ENCODE results near the gene FAM184A. TPM values are rescaled to one million over a fixed set of nuclear protein-coding genes. Genes with fewer than 3 reads are reported as not detected.

FAM184A gene, protein sequence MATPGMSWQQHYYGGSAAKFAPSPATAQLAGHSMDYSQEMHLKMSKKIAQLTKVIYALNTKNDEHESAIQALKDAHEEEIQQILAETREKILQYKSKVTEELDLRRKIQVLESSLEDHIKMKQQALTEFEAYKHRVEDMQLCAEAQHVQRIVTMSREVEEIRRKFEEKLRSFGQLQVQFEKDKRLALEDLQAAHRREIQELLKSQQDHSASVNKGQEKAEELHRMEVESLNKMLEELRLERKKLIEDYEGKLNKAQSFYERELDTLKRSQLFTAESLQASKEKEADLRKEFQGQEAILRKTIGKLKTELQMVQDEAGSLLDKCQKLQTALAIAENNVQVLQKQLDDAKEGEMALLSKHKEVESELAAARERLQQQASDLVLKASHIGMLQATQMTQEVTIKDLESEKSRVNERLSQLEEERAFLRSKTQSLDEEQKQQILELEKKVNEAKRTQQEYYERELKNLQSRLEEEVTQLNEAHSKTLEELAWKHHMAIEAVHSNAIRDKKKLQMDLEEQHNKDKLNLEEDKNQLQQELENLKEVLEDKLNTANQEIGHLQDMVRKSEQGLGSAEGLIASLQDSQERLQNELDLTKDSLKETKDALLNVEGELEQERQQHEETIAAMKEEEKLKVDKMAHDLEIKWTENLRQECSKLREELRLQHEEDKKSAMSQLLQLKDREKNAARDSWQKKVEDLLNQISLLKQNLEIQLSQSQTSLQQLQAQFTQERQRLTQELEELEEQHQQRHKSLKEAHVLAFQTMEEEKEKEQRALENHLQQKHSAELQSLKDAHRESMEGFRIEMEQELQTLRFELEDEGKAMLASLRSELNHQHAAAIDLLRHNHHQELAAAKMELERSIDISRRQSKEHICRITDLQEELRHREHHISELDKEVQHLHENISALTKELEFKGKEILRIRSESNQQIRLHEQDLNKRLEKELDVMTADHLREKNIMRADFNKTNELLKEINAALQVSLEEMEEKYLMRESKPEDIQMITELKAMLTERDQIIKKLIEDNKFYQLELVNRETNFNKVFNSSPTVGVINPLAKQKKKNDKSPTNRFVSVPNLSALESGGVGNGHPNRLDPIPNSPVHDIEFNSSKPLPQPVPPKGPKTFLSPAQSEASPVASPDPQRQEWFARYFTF
- total RNA-seq (2021) (0.97 and 2.1 TPM in 2 replicates), Bru-seq, nascent RNA (percentile 32 among the genes with signal in this experiment), BruChase-seq, experiment 1, labeled RNA remaining after a 2-hour chase (percentile 27 among the genes with signal in this experiment), BruChase-seq, experiment 2, labeled RNA remaining after a 6-hour chase (percentile 20 among the genes with signal in this experiment)
- long read RNA-seq, full-length matches to known transcripts = 1 of 2 reads
- long read RNA-seq, partial matches to known transcripts = 0 of 2 reads
- long read RNA-seq, other reads (novel, unspliced or antisense) = 1 of 2 reads

DNA sequence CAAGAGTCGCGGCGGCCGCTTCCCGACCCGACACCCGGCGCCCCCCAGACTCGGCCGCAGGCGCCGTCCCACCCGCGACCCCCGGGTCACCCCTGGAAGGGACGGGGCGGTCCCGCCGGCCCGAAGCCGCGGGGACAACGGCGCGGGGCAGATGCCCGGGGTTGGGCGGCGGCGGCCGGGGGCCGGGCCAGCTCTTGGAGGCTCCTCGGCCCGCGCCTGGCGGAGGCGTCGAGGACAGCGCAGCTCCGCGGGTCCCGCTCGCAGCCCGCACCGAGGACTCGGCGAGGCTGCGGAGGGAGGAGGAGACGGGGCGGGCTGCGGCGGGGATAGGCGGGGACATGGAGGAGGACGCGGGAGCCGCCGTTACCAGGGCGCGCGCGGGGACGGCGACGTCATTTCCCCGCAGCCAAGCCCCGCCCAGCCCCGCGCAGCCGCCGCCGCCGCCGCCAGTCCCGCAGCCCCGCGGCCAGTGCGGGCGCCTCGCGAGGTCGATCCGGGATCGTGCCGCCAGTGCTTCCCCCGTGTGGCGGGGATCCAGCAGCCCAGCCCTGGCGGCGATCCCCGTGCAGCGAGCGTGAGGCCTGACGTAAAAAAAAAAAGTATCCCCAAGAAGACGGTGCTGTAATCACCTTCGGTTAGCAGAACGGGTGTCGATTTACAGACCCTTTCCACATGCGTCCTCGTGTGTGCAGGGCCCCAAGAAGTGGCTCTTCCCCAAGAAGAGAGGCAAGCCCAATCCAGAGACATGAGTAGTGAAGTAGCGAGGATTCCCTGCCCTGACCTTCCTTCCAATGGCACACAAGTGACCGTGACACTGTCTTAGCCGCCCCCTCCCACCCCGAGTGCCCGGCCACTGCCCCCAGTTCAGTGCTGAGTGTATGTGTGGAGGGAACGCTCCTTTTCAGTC, at the start of gene FAM184A:
FAM184A (minus strand) TSS at position 289 of the 907 bp plus-strand sequence. CDS start 365 bp downstream, outside the sequence.
- Histone ChIP-seq H3K4me1 (ENCODE audit: insufficient read depth, low read length, poor library complexity, severe bottlenecking) (peaks cover 11% of the 10 kb centered on the region), H3K27me3 (replicated peaks; ENCODE audit: insufficient read depth, low read depth, low read length, poor library complexity) (peaks cover 45% of the 10 kb centered on the region), H3K36me3 (ENCODE audit: insufficient read depth, low read length, poor library complexity, severe bottlenecking) (no peaks in the 10 kb centered on the region), H3K4me3 (ENCODE audit: low read depth, low read length, poor library complexity, severe bottlenecking) (peak within 1 kb of the TSS; percentile 50), H3K27ac (ENCODE audit: low read depth, low read length, poor library complexity, severe bottlenecking) (no peak within 1 kb of the TSS), H3K9me3 (ENCODE audit: low read depth, low read length, poor library complexity, severe bottlenecking) (no peaks in the 10 kb centered on the region)
- BruUV-seq (replicated peaks) = no TSS peak
- peak; percentile 70 for DNase-seq (ENCODE audit: low spot score)
- intact Hi-C loops (cut with micrococcal nuclease; ENCODE audit: unreplicated experiment) = no loop called here
- TF ChIP-seq, protein P1, sequence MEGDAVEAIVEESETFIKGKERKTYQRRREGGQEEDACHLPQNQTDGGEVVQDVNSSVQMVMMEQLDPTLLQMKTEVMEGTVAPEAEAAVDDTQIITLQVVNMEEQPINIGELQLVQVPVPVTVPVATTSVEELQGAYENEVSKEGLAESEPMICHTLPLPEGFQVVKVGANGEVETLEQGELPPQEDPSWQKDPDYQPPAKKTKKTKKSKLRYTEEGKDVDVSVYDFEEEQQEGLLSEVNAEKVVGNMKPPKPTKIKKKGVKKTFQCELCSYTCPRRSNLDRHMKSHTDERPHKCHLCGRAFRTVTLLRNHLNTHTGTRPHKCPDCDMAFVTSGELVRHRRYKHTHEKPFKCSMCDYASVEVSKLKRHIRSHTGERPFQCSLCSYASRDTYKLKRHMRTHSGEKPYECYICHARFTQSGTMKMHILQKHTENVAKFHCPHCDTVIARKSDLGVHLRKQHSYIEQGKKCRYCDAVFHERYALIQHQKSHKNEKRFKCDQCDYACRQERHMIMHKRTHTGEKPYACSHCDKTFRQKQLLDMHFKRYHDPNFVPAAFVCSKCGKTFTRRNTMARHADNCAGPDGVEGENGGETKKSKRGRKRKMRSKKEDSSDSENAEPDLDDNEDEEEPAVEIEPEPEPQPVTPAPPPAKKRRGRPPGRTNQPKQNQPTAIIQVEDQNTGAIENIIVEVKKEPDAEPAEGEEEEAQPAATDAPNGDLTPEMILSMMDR (conservative IDR thresholded peaks at IDR 0.05; ENCODE audit: low read depth, low read length) = peak; percentile 43; the same call in 1 of the 2 replicates
- no peak for TF ChIP-seq EZH2 (IDR thresholded peaks at IDR 0.05; ENCODE audit: borderline replicate concordance, low read depth, low read length, poor library complexity, severe bottlenecking)
- ChIA-PET POLR2A (ENCODE audit: low non-redundant PET) (interaction anchor here (0.8 kb wide), 1 partner anchor 201 kb away, joined by 5 read pairs; no protein-coding TSS in a partner anchor), CTCF (no interaction called here)

DNA sequence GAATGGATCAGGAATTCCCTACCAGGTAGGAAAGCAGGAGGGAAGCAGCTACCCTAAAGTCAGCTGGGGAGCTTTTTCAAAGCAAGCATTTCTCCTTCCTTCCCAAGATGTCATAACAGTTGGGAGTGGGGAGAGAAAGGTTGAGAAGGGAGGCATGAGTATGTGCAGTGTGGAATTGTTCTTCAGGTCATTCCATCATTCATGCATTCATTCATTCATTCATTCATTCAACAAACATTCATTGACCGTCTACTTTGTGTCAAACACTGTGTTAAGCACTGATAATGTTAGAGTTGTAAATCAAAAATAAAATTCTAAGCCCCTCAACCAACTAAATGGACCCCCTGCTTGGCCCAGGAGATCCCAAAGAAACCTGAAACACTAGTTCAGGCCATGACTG, 49.2 kb upstream of the FAM184A start:
- TF ChIP-seq EZH2 (IDR thresholded peaks at IDR 0.05; ENCODE audit: borderline replicate concordance, low read depth, low read length, poor library complexity, severe bottlenecking) = no peak
- H3K4me1 ChIP-seq (ENCODE audit: insufficient read depth, low read length, poor library complexity, severe bottlenecking) = no peaks in the 10 kb centered on the region
- H3K27me3 ChIP-seq (replicated peaks; ENCODE audit: insufficient read depth, low read depth, low read length, poor library complexity) = peaks cover 3% of the 10 kb centered on the region
- H3K4me3 ChIP-seq (ENCODE audit: low read depth, low read length, poor library complexity, severe bottlenecking) = no peak overlapping the region
- no peak overlapping the region for H3K27ac ChIP-seq (ENCODE audit: low read depth, low read length, poor library complexity, severe bottlenecking)
- POLR2A ChIA-PET (ENCODE audit: low non-redundant PET) = no interaction called here
- H3K36me3 ChIP-seq (ENCODE audit: insufficient read depth, low read length, poor library complexity, severe bottlenecking) = no peaks in the 10 kb centered on the region
- H3K9me3 ChIP-seq (ENCODE audit: low read depth, low read length, poor library complexity, severe bottlenecking) = no peaks in the 10 kb centered on the region
- intact Hi-C loops (cut with micrococcal nuclease; ENCODE audit: unreplicated experiment) = no loop called here
- CTCF ChIA-PET = no interaction called here
- no TSS peak for BruUV-seq (replicated peaks)
- no peak for DNase-seq (ENCODE audit: low spot score)

DNA sequence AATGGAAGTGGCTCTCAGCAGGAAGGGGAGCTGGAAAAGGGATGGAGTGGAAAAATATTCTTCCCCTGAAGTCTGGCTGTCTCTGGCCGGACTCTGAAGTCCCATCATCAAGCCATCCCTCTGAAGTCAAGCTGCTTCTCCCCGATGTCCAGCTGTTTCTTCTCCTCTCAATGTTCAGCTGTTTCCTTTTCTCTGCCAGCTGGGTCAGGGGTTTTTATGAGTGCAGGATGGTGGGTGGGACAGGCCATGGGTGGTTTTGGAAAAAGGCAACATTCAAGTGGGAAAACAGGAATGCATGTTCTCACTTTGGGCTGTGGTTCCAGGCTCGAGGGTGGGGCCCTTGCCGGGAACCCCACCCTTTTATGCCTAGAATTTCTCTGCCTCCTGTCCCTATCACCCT, 48.4 kb upstream of the FAM184A start:
- peaks cover 7% of the 10 kb centered on the region for H3K4me1 ChIP-seq (ENCODE audit: insufficient read depth, low read length, poor library complexity, severe bottlenecking)
- BruUV-seq (replicated peaks) = no TSS peak
- H3K27me3 ChIP-seq (replicated peaks; ENCODE audit: insufficient read depth, low read depth, low read length, poor library complexity) = peaks cover 3% of the 10 kb centered on the region
- H3K4me3 ChIP-seq (ENCODE audit: low read depth, low read length, poor library complexity, severe bottlenecking) = no peak overlapping the region
- H3K36me3 ChIP-seq (ENCODE audit: insufficient read depth, low read length, poor library complexity, severe bottlenecking) = no peaks in the 10 kb centered on the region
- intact Hi-C loops (cut with micrococcal nuclease; ENCODE audit: unreplicated experiment) = no loop called here
- H3K27ac ChIP-seq (ENCODE audit: low read depth, low read length, poor library complexity, severe bottlenecking) = no peak overlapping the region
- CTCF ChIA-PET = no interaction called here
- H3K9me3 ChIP-seq (ENCODE audit: low read depth, low read length, poor library complexity, severe bottlenecking) = no peaks in the 10 kb centered on the region
- TF ChIP-seq, protein P1 (conservative IDR thresholded peaks at IDR 0.05; ENCODE audit: low read depth, low read length) = no peak
- TF ChIP-seq EZH2 (IDR thresholded peaks at IDR 0.05; ENCODE audit: borderline replicate concordance, low read depth, low read length, poor library complexity, severe bottlenecking) = no peak
- POLR2A ChIA-PET (ENCODE audit: low non-redundant PET) = no interaction called here
- DNase-seq (ENCODE audit: low spot score) = no peak
